H9 (cell line): ENCODE results near the gene RNGTT. TPM values are rescaled to one million over a fixed set of nuclear protein-coding genes. Genes with fewer than 3 reads are reported as not detected.

Experiments used
- DNase-seq: peaks from one replicate; pipeline ENCODE4 v3.0.0-alpha.2; 2017
- H2AFZ ChIP-seq: one replicate; pipeline ENCODE4 v1.6.1; 2013; ENCODE audit warnings: mild to moderate bottlenecking, low read length, control low read depth, moderate library complexity
- H2AK5ac ChIP-seq: 2 replicates; pipeline ENCODE4 v1.6.1; 2013; ENCODE audit warnings: low read length, control low read depth, mixed read lengths; ENCODE audit not compliant: insufficient read length
- H2BK120ac ChIP-seq: one replicate; pipeline ENCODE4 v1.6.1; 2013; ENCODE audit warnings: low read depth, mild to moderate bottlenecking, low read length, control low read depth, inconsistent platforms; ENCODE audit not compliant: poor library complexity, severe bottlenecking
- H2BK12ac ChIP-seq: 2 replicates; pipeline ENCODE4 v1.6.1; 2013; ENCODE audit warnings: low read length, control low read depth, mixed read lengths, low read depth; ENCODE audit not compliant: insufficient read length
- H2BK15ac ChIP-seq: 2 replicates; pipeline ENCODE4 v1.6.1; 2013; ENCODE audit warnings: low read depth, low read length, control low read depth
- H2BK20ac ChIP-seq: one replicate; pipeline ENCODE4 v1.6.1; 2013; ENCODE audit warnings: low read depth, mild to moderate bottlenecking, low read length, control low read depth, inconsistent platforms; ENCODE audit not compliant: poor library complexity, severe bottlenecking
- H2BK5ac ChIP-seq: 2 replicates; pipeline ENCODE4 v1.6.1; 2013; ENCODE audit warnings: low read length, control low read depth, mixed read lengths; ENCODE audit not compliant: insufficient read length
- H3K14ac ChIP-seq: 2 replicates; pipeline ENCODE4 v1.6.1; 2013; ENCODE audit warnings: low read length, control low read depth; ENCODE audit not compliant: insufficient read depth
- H3K18ac ChIP-seq: 2 replicates; pipeline ENCODE4 v1.6.1; 2013; ENCODE audit warnings: low read depth, mild to moderate bottlenecking, mixed read lengths, low read length, control low read depth; ENCODE audit not compliant: insufficient read length
- H3K23ac ChIP-seq: 2 replicates; pipeline ENCODE4 v1.6.1; 2013; ENCODE audit warnings: low read length, control low read depth, mixed read lengths, low read depth; ENCODE audit not compliant: insufficient read length
- H3K23me2 ChIP-seq: 2 replicates; pipeline ENCODE4 v1.6.1; 2013; ENCODE audit warnings: low read depth, mild to moderate bottlenecking, mixed read lengths, low read length, control low read depth; ENCODE audit not compliant: insufficient read length, poor library complexity, severe bottlenecking
- H3K27ac ChIP-seq: 2 replicates; pipeline ENCODE4 v1.5.1; 2013; ENCODE audit warnings: low read length, control low read depth, mixed read lengths, low read depth; ENCODE audit not compliant: insufficient read length
- H3K27me3 ChIP-seq: 2 replicates; pipeline ENCODE4 v1.6.1; 2013; ENCODE audit warnings: low read length, control low read depth, inconsistent platforms; ENCODE audit not compliant: insufficient read depth
- H3K4ac ChIP-seq: 2 replicates; pipeline ENCODE4 v1.6.1; 2013; ENCODE audit warnings: low read depth, mild to moderate bottlenecking, control low read depth, inconsistent platforms, low read length, moderate library complexity
- H3K4me1 ChIP-seq: 2 replicates; pipeline ENCODE4 v1.6.1; 2013; ENCODE audit warnings: low read length, control low read depth, inconsistent platforms; ENCODE audit not compliant: insufficient read depth
- H3K4me2 ChIP-seq: 2 replicates; pipeline ENCODE4 v1.6.1; 2013; ENCODE audit warnings: low read length, control low read depth, mixed read lengths; ENCODE audit not compliant: insufficient read length, insufficient read depth
- H3K56ac ChIP-seq: 2 replicates; pipeline ENCODE4 v1.6.1; 2013; ENCODE audit warnings: low read depth, mild to moderate bottlenecking, mixed read lengths, low read length, control low read depth; ENCODE audit not compliant: insufficient read length
- H3K79me1 ChIP-seq: 2 replicates; pipeline ENCODE4 v1.6.1; 2013; ENCODE audit warnings: low read depth, mild to moderate bottlenecking, moderate library complexity, low read length, control low read depth, inconsistent platforms; ENCODE audit not compliant: insufficient read depth, poor library complexity, severe bottlenecking
- H3K79me2 ChIP-seq: 2 replicates; pipeline ENCODE4 v1.6.1; 2013; ENCODE audit warnings: low read length, control low read depth, inconsistent platforms; ENCODE audit not compliant: insufficient read depth
- H3K9ac ChIP-seq: 2 replicates; pipeline ENCODE4 v1.6.1; 2013; ENCODE audit warnings: low read length, control low read depth, mixed read lengths; ENCODE audit not compliant: insufficient read length; ENCODE audit errors: extremely low read depth
- H3K9me3 ChIP-seq: one replicate; pipeline ENCODE4 v1.6.1; 2013; ENCODE audit warnings: low read depth, low read length, inconsistent platforms; ENCODE audit not compliant: control insufficient read depth
- H3T11ph ChIP-seq: one replicate; pipeline ENCODE4 v1.6.1; 2013; ENCODE audit warnings: mild to moderate bottlenecking, low read length, control low read depth, inconsistent platforms
- H4K20me1 ChIP-seq: one replicate; pipeline ENCODE4 v1.6.1; 2013; ENCODE audit not compliant: control insufficient read depth, insufficient read length, insufficient read depth
- H4K5ac ChIP-seq: 2 replicates; pipeline ENCODE4 v1.6.1; 2013; ENCODE audit warnings: low read depth, mild to moderate bottlenecking, mixed read lengths, low read length, control low read depth; ENCODE audit not compliant: insufficient read length
- H4K8ac ChIP-seq: replicated peaks from 2 replicates; pipeline ENCODE4 v1.6.1; 2013; ENCODE audit warnings: low read length, control low read depth, mixed read lengths, low read depth; ENCODE audit not compliant: insufficient read length
- H4K91ac ChIP-seq: 2 replicates; pipeline ENCODE4 v1.6.1; 2013; ENCODE audit warnings: low read depth, mild to moderate bottlenecking, moderate library complexity, mixed read lengths, low read length, control low read depth; ENCODE audit not compliant: insufficient read length
- H3K27ac Mint-ChIP-seq, 3 experiments: 2 replicates in 2 of 3; 3 replicates in 1 of 3; pipeline ENCODE4 v1.8.0; 2020 to 2021; ENCODE audit warnings: mixed read lengths in 3 of 3, mild to moderate bottlenecking in 1 of 3, moderate library complexity in 1 of 3
- H3K27me3 Mint-ChIP-seq: 2 replicates; pipeline ENCODE4 v1.8.0; 2021; ENCODE audit warnings: low read depth, mild to moderate bottlenecking, moderate library complexity, mixed read lengths
- H3K36me3 Mint-ChIP-seq, 3 experiments: 2 replicates in 2 of 3; 3 replicates in 1 of 3; pipeline ENCODE4 v1.8.0; 2020 to 2021; ENCODE audit warnings: low read depth in 3 of 3, mixed read lengths in 3 of 3; ENCODE audit not compliant: insufficient read depth in 1 of 3
- H3K4me1 Mint-ChIP-seq, 2 experiments: 2 replicates each; pipeline ENCODE4 v1.8.0; 2020; ENCODE audit warnings: mixed read lengths in 2 of 2
- H3K4me3 Mint-ChIP-seq, 2 experiments: 2 replicates in 1 of 2; 3 replicates in 1 of 2; pipeline ENCODE4 v1.8.0; 2020 to 2021; ENCODE audit warnings: mild to moderate bottlenecking in 2 of 2, mixed read lengths in 2 of 2, moderate library complexity in 1 of 2
- H3K9me3 Mint-ChIP-seq, 2 experiments: 2 replicates in 1 of 2; 3 replicates in 1 of 2; pipeline ENCODE4 v1.8.0; 2020; ENCODE audit warnings: mild to moderate bottlenecking in 2 of 2, mixed read lengths in 2 of 2, moderate library complexity in 1 of 2
- CTCF ChIP-seq: fragments of 200-600 bp; sonication (generic); conservative IDR thresholded peaks from 3 replicates; pipeline ENCODE4 v1.8.0; 2021; ENCODE audit warnings: antibody characterized with exemption, mild to moderate bottlenecking
- whole genome bisulfite sequencing: extraction: QIAGEN DNeasy Blood & Tissue Kit; methylation state at CpG from one replicate; pipeline ENCODE4 v1.1.7; 2013; ENCODE audit warnings: missing lambda C conversion rate, low lambda C conversion rate, mixed read lengths; ENCODE audit not compliant: insufficient read length; ENCODE audit errors: extremely low coverage; 5-methylcytosine and 5-hydroxymethylcytosine counted together
- total RNA-seq: library from RNA; stranded (reverse); gene quantifications from 2 replicates; pipeline ENCODE4 v1.2.1, GENCODE V29; 2021

Gene RNGTT
- total RNA-seq, 1 experiment from 2014 or later = 20.5 TPM

- peak overlapping the region; percentile 97 for H3K4me2 ChIP-seq
- Mint-ChIP-seq H3K9me3 (peaks cover 0 to 15% of the 10 kb centered on the region in 2 experiments; a peak in 3 of 5 replicates), H3K4me1 (peaks cover 23 to 32% of the 10 kb centered on the region in 2 experiments), H3K27ac (no peak overlapping the region; a peak in 1 of 7 replicates), H3K27me3 (peaks cover 12% of the 10 kb centered on the region), H3K36me3 (peaks cover 2 to 16% (median 8%) of the 10 kb centered on the region in 3 experiments; a peak in 5 of 7 replicates), H3K4me3 (peak overlapping the region; percentile 94 to 98)
- H3K27ac ChIP-seq = no peak overlapping the region
- H2BK120ac ChIP-seq = no peak overlapping the region
- H2BK15ac ChIP-seq = no peak overlapping the region
- no peak overlapping the region for H3K18ac ChIP-seq
- H4K8ac ChIP-seq = no peak overlapping the region
- H3K4ac ChIP-seq = no peak overlapping the region
- no peak overlapping the region for H2AK5ac ChIP-seq
- no peak overlapping the region for H2AFZ ChIP-seq
- no peak overlapping the region for H3T11ph ChIP-seq
- no peaks in the 10 kb centered on the region for H3K79me1 ChIP-seq
- no peak overlapping the region for H2BK20ac ChIP-seq
- H3K9ac ChIP-seq = no peak overlapping the region
- peaks cover 5% of the 10 kb centered on the region; the same call in 1 of the 2 replicates for H3K79me2 ChIP-seq
- WGBS = no CpG with 5 or more reads among the region's 5 CpGs
- H3K23me2 ChIP-seq = peaks cover 4% of the 10 kb centered on the region
- no peak for TF ChIP-seq CTCF
- H3K4me1 ChIP-seq = peaks cover 2% of the 10 kb centered on the region; the same call in 1 of the 2 replicates
- no peak overlapping the region for H3K14ac ChIP-seq
- no peak overlapping the region for H2BK5ac ChIP-seq
- no peaks in the 10 kb centered on the region for H3K27me3 ChIP-seq
- H4K20me1 ChIP-seq = no peaks in the 10 kb centered on the region
- H2BK12ac ChIP-seq = no peak overlapping the region
- no peak overlapping the region for H3K23ac ChIP-seq
- H4K5ac ChIP-seq = no peak overlapping the region
- DNase-seq = no peak
- H4K91ac ChIP-seq = no peak overlapping the region
- no peaks in the 10 kb centered on the region for H3K9me3 ChIP-seq
- H3K56ac ChIP-seq = no peak overlapping the region
These were observed 1.1 kb upstream of the RNGTT start for GRCh38 chr6:88964509-88964908.
